GM23338 (cell line): ENCODE measurements around the gene TERT.

Experiments
- CTCF ChIP-seq, 2 experiments: fragments of 200-600 bp in 1 of 2; sonication (generic) in 1 of 2; conservative IDR thresholded peaks; 2 replicates each; pipeline versions ENCODE4 v1.5.1 to v1.6.1; 2016 to 2017; ENCODE audit warnings: antibody characterized with exemption in 2 of 2, low read depth in 2 of 2, mild to moderate bottlenecking in 2 of 2, moderate library complexity in 1 of 2
- EZH2 ChIP-seq: fragments of 200-600 bp; sonication (generic); IDR thresholded peaks from one replicate; pipeline ENCODE4 v1.8.0; 2017; ENCODE audit warnings: antibody characterized with exemption, mild to moderate bottlenecking, low read depth; ENCODE audit not compliant: unreplicated experiment
- JUNB ChIP-seq: IDR thresholded peaks from one replicate; pipeline ENCODE4 v1.6.1; 2016; ENCODE audit warnings: antibody characterized with exemption; ENCODE audit not compliant: unreplicated experiment
- POLR2AphosphoS5 ChIP-seq: IDR thresholded peaks from 2 replicates; pipeline ENCODE4 v1.6.1; 2016; ENCODE audit warnings: antibody characterized with exemption, low read depth
- TF ChIP-seq, protein P1 (sequence below): IDR thresholded peaks from one replicate; pipeline ENCODE4 v1.6.1; 2018; ENCODE audit warnings: antibody characterized with exemption; ENCODE audit not compliant: unreplicated experiment

DNA sequence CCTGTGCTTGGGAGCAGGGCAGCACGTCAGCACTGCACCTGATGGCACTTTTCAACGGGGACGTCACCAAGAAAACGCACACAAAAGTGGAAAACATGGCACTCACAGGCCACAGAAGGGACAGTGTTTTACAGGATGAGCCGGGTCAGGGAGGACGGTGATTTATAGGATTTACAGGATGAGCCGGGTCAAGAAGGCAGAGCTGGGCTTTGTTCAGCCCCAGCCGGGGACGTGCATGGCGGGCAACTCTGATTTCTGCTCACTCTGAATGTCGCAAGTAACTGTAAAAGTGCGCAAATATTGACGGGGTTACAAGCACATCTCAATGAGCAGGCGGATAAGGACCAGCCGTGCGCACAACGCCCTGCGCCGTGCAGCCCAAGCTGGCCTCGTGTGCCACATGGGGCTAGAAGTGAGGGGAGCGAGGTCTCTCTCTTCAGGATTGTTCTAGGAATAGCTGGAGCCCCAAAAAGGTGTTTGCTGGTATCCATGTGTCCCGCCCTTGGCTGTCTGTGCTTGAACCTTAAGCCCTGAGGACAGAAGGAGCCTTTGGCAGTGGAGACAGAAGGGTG lies 53.3 kb downstream of the TERT start:
- TF ChIP-seq POLR2AphosphoS5 (no peak), CTCF (conservative IDR thresholded peaks at IDR 0.05; ENCODE audit: low read depth in 2 of 2) (no peak), EZH2 (no peak), JUNB (no peak)
- TF ChIP-seq, protein P1, sequence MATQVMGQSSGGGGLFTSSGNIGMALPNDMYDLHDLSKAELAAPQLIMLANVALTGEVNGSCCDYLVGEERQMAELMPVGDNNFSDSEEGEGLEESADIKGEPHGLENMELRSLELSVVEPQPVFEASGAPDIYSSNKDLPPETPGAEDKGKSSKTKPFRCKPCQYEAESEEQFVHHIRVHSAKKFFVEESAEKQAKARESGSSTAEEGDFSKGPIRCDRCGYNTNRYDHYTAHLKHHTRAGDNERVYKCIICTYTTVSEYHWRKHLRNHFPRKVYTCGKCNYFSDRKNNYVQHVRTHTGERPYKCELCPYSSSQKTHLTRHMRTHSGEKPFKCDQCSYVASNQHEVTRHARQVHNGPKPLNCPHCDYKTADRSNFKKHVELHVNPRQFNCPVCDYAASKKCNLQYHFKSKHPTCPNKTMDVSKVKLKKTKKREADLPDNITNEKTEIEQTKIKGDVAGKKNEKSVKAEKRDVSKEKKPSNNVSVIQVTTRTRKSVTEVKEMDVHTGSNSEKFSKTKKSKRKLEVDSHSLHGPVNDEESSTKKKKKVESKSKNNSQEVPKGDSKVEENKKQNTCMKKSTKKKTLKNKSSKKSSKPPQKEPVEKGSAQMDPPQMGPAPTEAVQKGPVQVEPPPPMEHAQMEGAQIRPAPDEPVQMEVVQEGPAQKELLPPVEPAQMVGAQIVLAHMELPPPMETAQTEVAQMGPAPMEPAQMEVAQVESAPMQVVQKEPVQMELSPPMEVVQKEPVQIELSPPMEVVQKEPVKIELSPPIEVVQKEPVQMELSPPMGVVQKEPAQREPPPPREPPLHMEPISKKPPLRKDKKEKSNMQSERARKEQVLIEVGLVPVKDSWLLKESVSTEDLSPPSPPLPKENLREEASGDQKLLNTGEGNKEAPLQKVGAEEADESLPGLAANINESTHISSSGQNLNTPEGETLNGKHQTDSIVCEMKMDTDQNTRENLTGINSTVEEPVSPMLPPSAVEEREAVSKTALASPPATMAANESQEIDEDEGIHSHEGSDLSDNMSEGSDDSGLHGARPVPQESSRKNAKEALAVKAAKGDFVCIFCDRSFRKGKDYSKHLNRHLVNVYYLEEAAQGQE = no peak
